NCI-H2171 treated with DMSO at 0.1 percent for 48 hours (cell line): ENCODE measurements around the gene KLF18.
"Not testable (repeated sequence)": the region's sequence is repeated elsewhere in the genome, so short reads cannot be mapped to it uniquely, and the experiment has no call there.

Source experiments
- DNase-seq: peaks from one replicate; lab custom pipeline; 2025; lab: John Stamatoyannopoulos, UW

KLF18 gene

DNA sequence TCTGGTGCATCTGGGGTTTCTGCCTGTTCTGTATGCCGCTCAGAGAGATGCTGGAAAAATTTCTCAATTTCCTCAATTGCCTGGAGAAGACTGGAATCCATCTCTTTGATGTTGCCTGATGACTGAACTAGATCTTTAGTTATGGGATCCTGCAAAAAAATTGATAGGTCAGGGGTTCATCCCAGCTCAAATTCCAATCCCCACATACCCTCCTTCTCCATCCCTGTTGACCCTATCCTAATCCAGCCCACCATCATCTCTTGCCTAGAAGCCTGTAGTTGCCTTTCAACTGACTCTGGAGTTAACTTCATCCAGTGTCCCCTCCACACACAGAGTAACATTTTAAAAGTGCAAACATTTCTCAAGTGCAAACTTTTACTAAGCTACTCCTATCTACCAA, at the start of gene KLF18:
KLF18 (minus strand) TSS at position 101 of the 400 bp plus-strand sequence; CDS start at position 101, 0 bp downstream.
- DNase-seq: no peak

DNA sequence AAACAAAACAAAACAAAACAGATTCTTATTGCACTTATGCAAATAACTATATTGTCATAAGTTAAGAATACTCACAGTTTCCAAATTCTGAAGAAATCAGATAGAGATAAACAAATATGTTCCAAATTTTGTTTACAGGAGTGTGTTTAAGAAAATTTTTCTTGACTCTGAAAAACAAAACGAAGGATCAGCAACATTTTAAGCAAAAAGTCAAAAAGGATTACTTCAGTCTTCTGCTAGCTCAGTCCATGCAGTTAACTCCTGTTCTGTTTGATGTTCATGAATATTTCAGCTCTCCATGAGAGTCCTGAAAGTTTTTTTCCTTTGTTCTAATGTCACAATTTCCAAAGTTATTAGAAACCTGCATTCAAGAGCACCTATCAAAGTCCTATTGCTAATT, 33.2 kb upstream of the KLF18 start:
- no peak for DNase-seq

DNA sequence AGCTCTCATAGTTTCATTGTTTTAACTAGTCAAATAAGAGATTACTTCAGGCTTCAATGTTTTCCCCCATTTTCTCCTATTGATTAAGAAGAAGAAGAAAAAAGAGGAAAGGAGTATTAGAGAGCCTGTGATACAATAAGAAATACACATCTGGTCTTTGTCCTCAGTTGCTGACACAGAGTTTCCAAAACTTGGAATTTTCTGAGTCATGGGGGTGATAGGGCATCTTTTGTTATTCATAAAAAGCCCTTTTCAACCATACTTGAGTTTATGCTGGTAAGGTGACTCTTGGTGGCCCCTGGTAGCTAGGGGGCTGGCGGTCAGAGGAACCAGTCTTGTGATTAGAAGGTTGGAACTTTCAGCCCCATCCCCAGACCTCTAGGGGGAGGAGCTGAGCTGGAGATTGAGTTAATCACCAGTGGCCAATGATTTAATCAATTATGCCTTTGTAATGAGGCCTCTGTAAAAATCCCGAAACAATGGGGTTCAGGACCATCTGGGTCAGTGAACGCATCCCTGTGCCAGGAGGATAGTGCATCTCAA, 28.9 kb upstream of the KLF18 start:
- DNase-seq: no peak

DNA sequence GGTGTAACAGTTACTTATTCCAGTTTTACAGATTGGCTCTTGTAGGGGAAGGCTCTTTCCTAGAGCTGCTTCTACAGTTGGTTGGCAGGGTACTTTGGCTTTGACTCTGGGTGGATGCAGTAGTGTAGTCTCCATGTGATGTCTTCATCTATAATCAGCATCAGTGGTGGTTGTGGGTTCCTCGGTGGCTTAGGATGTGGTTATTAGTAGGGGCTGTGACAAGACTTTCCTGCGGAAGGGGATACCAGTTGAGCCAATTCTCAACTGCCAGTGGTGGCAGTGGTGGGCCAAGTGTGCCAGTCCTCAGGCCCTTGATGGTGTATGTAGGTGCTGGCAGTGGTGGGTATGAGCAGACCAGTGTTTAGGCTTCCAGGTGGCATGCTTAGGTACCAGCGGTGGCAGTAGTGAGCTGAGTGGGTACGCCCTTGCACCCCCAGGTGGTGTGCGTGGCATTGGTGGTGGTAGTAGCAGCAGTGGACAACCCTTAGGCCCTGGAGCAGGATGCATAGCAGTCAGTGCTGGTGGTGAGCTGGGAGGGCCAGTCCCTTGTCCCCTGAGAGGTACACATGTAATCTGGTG, 27.2 kb upstream of the KLF18 start:
- DNase-seq: no peak

DNA sequence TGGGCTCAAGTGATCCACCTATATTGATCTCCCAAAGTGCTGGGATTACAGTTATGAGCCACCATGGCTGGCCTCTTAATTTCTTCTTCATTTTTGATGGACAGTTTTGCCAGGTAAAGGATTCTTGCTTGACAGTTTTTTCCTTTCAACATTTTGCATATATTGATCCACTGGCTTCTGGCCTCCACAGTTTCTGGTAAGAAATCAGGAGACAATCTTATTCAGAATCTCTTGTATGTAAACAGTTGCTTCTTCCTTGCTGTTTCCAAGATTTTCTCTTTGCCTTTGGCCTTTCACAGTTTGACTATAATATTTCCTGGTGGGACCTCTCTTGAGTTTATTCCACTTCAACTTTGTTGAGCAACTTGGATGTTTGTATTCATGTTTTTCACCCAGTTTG, 20.1 kb upstream of the KLF18 start:
- DNase-seq: no peak

DNA sequence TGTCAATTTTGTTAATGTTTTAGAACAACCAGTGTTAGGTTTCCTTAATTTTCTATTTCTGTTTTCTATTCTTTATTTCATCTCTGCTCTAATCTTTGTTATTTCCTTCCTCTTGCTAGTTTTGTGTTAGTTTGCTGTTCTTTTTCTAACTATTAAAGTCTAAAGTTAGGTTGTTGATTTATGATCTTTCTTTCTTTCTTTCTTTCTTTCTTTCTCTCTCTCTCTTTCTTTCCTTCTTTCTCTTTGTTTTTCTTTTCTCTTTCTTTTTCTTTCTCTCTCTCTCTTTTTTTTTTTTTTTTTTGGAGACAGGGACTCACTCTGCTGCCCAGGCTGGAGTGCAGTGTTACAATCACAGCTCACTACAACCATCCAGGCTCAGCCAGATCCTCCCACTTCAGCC, 17.4 kb upstream of the KLF18 start:
- no peak for DNase-seq

DNA sequence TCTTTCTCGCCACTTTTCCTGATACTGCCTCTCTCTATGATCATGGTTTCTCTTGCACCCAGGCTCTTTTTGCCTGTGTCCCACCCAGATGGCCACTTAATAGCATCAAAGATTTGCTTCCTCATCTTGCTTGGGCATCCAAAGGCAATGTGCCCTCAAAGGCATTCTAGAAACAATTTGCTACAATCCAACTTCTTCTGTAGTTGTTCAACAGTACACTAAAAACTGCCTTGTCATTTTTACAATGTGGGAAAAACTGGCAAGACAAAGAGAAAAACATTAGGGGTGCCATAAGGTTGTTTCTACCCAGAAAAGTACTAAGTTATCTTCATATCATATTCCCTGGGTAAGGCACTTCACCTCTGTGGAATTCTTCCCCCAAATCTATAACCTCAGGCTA, 16.5 kb upstream of the KLF18 start:
- DNase-seq: no peak

DNA sequence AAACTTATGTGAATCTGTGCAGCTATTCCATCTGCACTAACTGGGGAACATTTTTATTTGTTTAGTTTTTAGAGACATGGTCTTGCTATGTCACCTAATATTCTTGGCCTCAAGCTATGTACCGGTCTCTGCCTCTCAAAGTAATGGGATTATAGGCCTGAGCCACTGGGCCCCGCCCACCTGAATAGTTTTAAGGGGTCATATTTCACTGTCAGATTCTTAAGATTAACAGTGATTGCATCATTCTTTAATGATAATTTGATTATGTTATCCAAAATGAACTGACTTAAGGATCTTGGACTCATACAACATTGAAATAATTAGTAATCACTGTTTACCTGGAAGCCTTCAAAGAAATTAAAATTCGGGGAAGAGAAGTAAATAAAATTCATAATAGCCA, 12.6 kb upstream of the KLF18 start:
- DNase-seq: no peak

DNA sequence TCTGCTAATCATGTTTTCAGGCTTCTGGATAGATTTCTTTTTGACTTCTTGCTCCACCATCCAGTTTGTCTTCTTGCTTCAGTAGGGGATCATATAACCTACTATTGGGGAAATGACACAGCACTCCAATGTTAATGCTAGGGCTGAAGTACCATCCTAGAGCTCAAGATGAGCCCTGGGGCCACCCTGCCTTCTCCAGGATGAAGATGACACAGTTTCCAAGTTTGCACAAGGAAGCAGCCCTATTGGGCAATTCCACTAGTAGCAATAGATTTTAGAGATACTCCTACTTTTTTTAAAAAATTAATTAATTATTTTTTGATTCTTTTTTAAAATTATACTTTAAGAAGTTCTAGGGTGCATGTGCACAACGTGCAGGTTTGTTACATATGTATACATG, 11.3 kb upstream of the KLF18 start:
- DNase-seq: no peak

DNA sequence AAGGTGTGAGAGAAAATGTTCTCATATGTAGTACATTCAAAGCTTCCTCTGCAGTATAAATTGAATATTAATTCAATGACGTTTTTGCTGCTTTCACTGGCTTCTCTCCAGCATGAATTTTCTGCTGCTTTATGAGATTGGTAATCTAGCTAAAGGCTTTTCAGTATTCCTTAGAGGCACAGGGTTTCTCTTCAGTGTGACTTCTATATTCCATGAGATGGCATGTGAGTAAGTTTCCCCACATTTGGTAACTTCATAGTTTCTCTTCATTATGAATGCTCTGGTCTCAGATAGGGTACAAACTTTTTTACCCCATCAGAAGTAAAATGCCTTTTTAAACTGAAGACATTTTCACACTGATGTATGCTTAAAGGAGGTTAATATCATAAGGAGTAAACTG, 10.4 kb upstream of the KLF18 start:
- no peak for DNase-seq

DNA sequence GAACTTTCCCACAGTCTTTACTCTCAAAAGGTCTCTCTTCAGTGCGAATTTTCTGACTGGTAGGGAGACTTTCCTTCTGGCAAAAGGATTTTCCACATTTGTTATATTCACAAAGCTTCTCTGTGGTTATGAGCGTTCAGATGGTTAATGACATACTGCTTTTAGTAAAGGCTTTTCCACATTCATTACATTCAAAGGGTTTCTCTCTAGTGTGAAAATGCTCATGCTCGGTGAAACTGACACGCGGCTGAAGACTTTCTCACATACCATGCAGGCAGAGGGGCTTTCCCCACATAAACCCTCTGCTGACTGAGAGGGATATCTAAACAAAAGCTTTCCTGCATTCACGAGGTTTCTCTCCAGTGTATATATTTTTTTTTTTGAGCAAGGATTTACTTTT, 9.9 kb upstream of the KLF18 start:
- DNase-seq: no peak

DNA sequence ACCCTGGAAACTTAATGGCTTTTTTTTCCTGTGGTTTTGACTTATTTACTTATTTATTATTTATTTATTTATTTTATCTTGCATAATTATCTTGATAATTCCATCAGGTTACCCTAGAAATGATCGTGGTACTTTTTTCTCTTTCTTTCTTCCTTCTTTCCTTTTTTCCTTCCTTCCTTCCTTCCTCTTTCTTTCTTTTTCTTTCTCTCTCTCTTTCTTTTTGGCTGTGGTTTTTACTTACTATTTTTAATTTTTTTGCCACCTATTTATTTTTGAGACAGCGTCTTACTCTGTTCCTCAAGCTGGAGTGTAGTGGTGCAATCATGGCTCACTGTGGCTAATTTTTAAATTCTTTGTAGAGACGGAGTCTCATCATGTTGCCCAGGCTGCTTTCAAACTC, 6.2 kb upstream of the KLF18 start:
- DNase-seq: no peak

DNA sequence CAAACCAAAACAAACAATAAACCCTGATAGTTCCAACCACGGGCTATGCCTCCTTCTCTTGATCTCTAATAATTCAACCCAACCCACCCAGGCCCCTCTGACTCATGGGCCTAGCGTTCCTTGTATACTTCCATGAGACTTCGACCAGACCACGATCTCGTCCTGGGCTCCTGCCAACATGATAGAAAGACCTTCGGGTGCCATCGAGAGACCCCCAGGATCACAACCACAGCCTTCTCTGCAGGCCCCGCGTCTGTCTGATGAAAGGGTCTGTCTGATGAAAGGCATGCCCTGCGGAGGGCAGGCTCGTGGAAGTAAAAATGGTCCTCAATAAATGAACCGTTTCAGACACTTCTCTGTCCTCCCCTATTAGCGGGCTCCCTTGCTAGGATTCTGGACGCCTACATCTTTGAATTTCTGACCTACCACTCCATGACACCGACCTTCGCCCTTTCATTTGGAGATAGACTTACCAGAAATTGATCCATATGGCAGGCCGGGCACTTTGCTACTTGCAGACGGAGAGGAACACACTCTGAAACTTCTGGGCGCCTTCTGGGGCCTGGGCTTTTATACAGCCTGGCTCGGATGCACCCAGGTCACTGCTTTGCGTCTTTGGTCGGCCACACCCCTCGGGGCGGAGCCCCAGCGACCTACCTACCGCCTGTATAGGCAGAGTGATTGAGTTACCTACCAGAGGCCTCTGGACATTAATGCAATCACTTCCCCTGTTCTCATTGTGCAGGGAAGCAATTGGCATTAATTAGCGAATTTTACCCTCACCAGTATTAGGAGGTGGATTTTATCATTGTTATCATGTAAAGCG, 5.3 kb upstream of the KLF18 start:
- no peak for DNase-seq

DNA sequence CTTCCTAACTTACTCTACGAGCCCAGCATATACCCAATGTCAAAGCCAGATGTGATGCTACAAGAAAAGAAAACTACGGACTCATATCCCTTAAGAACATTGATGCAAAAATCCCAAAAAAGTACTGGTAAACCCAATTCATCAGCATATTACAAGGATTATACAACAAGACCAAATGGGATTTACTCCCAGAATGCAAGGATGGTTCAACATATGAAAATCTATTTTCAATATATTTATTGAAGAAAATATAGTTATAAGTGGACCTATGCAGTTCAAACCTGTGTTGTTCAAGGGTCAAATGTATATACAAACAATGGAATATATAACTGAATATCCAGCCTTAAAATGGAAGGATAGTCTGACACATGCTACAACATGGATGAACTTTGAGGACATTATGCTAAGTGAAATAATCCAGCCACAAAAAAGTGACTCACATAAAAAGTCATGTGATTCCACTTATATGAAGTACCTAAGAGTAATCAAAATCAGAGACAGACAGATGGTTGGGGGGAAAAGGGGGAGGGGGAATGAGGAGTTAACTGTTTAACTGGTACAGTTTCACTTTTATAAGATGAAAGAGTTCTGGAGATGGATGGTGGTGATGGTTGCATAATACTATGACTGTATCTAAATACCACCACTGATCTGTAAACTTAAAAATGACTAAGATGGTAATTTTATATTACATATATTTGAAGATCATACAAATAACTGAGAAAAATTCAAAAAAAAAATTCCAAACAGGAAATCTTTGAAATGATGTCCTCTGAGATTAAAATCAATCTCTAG, 3.7 kb upstream of the KLF18 start:
- DNase-seq: peak; percentile 25

DNA sequence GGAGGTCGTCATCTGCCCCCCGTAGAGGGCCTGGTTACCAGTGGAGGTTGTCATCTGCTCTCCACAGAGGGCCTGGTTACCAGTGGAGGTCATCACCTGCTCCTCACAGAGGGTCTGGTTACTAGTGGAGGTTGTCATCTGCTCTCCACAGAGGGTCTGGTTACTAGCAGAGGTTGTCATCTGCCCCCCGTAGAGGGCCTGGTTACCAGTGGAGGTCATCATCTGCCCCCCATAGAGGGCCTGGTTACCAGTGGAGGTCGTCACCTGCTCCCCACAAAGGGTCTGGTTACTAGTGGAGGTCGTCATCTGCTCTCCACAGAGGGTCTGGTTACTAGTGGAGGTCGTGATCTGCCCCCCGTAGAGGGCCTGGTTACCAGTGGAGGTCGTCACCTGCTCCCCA, 1.9 kb downstream of the KLF18 start:
- not testable (repeated sequence) for DNase-seq

DNA sequence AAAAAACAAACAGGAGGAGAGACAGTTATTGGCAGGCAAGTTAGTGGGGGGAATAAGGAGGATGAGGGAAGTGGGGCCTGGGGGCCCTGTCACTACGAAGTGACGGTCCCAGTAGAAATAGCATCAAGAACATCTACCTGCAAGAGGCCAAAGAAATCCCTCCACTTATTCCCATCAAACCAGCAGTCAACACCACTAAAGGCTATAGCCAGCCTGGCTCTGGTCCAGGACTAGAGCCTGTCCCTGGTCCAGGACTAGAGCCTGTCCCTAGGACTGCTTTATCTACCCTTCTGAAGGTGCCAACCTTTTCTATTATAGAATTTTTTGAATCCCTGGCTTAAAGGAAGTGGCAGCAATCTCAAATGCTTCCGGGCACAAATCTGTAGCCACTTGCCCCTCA, 3.2 kb downstream of the KLF18 start:
- no peak for DNase-seq

DNA sequence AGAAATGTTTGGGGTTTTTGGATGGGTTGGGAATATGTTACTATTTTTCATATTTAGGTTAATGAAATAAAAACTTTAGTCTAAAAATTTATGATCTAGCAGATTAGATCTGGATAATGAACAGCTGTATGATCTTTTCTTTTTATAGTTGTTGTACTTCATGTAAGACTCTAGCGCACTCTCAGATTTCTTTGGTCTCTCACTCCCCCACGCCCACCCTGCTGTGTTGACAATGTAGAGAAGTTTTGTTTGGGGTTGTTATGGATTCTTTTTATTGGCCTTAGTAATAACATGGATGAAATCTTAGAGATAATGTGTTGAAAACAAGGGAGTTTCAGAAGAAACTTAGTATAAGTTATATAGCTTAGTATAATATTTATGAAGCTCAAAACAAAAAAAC, 5.5 kb downstream of the KLF18 start:
- no peak for DNase-seq

DNA sequence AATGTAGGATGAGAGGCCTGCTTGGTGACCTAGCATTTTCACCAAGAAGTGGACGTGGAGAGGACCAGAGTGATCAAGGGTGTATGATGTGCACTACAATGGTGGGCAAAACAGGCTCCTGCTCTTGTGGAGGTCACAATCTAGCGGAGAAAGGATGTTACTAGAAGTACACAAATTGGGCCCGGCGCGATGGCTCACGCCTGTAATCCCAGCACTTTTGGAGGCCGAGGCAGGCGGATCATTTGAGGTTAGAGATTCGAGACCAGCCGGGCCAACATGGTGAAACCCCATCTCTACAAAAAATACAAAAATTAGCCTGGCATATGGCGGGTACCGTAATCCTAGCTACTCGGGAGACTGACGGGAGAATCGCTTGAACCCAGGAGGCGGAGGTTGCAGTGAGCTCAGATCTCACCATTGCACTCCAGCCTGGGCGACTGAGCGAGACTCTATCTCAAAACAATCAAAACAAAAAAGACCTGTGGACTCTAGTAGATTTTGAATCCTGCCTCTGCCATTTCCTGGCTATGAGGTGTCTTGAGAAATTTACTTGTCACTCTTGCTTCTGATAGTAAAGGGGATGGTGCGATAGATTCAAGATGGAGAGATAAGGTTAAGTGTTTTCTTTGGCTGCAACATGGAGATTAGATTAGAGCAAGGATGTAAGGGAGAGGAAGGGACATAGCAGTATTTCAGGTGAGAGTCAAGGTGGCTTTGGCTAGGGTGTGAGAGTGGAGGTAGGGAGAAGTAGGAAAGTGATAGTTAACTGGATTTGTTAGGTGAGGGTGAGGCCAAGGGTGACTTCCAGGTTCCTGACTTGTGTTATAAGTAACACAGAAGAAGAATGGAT, 7.1 kb downstream of the KLF18 start:
- no peak for DNase-seq

DNA sequence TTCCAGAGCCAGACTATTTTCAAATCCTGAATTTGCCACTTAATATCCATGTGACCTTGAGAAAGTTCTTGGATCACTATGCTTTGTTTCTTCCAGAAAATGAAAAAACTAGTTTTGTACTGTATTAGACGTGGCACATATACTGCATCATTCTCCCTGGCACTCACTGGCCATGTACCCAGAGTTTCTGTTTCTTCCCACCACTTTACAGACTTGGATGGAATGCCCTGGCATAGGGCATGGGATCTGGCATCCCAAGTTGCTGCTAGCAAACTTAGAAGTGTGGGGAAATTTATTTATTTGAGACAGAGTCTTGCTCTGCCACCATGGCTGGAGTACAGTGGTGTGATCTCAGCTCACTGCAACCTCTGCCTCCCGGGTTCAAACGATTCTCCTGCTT, 10.0 kb downstream of the KLF18 start:
- no peak for DNase-seq

DNA sequence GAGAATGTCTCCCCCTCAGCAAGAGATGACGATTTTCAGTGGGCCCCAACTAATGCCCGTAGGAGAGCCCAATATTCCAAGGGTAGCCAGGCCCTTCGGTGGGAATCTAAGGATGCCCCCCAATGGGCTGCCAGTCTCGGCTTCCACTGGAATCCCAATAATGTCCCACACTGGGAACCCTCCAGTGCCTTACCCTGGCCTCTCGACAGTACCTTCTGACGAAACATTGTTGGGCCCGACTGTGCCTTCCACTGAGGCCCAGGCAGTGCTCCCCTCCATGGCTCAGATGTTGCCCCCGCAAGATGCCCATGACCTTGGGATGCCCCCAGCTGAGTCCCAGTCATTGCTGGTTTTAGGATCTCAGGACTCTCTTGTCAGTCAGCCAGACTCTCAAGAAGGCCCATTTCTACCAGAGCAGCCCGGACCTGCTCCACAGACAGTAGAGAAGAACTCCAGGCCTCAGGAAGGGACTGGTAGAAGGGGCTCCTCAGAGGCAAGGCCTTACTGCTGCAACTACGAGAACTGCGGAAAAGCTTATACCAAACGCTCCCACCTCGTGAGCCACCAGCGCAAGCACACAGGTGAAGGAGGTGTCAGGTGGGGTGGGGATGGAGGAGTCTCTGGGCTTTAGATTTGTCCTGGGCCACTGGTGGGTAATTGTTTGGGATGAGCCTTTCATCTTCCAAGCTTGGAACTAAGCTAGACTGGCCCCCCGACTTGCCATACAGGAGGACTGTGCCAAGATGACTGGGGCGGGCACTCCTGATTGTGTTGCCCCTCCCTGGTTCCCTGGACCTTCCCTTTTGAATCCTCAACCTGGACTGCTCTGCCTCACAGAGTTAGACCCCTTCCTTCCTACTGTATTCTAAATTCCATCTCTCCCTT, 11.6 kb downstream of the KLF18 start:
- DNase-seq: no peak

DNA sequence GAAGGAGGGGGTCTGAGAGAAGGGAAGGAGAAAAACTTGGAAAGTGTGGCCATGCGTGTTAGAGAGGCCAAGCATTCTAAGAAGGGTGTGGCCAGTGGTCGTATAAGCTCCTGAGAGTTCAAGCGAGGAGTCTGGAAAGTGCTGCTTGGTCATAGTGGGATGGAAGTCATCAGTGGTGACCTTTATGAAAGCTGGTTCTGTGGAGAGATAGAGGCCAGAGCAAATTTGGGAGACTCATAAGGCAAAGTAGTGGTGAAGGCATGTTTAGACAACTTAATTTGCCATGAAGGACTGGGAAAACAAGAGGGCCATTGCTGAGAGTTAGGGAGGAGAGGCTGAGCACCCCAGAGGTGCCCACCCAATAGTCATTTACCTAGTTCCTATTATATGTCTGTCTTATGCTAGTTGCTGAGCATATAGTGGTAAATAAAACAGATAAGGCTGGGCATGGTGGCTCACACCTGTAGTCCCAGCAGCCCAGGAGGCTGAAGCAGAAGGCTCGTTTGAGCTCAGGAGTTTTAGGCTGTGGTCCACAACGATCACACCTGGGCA, 21.0 kb downstream of the KLF18 start:
- no peak for DNase-seq
